Myocyte (in vitro differentiated cells): Measurements from ENCODE around the gene PLOD1. TPM values are rescaled to one million over a fixed set of nuclear protein-coding genes. Genes with fewer than 3 reads are reported as not detected.
A peak's percentile ranks its signal among the peaks of the same experiment; 100 is the strongest.
"Not testable (repeated sequence)": the region's sequence is repeated elsewhere in the genome, so short reads cannot be mapped to it uniquely, and the experiment has no call there.

Experiments
- DNase-seq: peaks from one replicate; pipeline ENCODE4 v3.0.0-alpha.2; 2012; ENCODE audit warnings: low read depth
- total RNA-seq: library from RNA; depleted of rRNA; stranded (reverse); fragments of >200 nt; gene quantifications from 2 replicates; pipeline ENCODE4 v1.2.3, GENCODE V29; 2014

Gene PLOD1
- total RNA-seq, 1 donor from 2014 or later: 152 TPM

DNA sequence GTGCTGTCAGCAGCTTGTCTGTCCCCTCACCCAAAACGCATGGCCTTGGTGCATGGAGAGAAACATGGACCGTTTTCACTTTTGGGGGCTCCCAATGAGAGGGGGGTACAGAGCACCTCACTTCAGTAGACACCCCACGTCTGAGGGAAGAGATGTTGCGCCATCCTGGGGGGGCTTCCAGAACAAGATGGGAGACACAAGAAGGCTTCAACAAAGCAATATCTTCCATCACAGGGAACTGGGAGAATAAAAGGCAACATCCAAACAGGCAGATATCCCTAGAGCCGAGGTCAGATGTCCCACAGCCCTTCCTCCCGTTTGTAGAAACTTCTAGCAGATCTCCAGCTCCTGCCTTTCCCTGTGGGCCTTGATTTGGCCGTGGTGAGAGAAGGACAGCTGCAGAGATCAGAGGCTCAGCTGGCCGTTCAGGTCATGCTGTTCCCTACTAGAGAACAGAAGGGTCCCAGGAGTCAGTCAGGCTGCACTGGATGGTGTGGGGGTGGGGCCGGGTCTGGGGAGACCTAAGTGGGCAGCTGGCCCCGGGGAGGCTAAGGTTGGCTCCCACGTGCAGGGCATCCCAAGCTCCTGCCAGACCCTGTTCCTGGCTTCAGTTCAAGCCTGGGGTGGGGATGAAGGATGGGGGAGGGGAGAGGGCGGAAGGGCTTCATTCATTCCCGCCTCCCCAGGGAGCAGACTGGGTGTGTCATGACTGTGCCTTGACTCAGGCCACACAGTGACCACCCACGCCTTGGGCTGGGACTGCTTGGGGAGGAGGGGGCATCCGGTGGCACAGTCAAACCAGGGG, 4.4 kb downstream of the PLOD1 start:
- DNase-seq: peak; percentile 72

DNA sequence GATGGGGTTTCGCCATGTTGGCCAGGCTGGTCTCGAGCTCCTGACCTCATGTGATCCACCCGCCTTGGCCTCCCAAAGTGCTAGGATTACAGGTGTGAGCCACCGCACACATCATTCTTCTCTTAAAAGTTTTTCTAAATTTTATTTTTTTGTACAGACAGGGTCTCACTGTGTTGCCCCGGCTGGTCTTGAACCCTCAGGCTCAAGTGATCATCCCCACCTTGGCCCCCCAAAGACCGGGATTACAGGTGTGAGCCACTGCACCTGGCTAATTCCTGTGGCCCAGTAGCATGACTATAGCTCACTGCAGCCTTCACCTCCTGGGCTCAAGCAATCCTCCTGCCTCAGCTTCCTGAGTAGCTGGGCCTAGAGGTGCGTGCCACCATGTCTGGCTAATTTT, 5.3 kb downstream of the PLOD1 start:
- not testable (repeated sequence) for DNase-seq

- DNase-seq: peak; percentile 67
Measured at GRCh38 chr1:11940260-11940921, 5.9 kb downstream of the PLOD1 start.

DNA sequence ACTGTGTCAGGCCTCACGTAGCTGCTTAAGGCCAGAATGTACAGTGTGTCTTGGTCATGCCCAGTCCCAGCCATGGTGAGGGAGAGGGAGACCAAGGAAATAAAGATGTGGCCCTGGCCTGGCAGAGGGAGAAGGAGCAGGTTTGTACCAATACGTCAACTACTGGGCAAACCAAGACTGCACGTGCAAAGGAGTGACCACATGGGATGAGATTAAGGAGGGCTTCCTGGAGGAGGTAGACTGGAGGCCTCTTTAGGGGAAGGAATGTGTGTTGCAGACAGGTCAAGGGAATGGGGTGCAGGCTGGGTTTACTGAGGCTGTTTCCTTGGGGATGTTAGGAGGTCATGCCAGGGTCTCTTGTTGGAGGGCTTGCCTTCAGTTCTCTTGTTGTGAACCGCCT, 7.8 kb downstream of the PLOD1 start:
- no peak for DNase-seq

DNA sequence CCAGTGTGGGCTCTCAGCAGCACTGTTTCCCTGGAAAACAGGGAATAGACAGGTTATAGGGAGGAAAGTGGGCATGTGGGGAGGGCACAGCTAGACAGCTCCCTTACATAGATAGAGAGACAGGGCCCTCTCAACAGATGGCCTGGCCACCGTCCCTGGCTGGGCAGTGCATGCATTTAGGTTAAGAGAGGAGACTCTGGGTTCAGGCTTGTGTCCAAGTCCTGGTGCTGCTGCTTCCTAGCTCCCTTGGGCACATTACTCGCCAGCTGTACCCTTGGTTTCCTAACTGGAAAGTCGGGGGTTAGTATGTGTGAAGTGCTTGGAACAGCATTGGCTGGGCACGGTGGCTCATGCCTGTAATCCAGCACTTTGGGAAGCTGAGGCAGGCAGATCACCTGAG, 9.1 kb downstream of the PLOD1 start:
- peak; percentile 56 for DNase-seq

DNA sequence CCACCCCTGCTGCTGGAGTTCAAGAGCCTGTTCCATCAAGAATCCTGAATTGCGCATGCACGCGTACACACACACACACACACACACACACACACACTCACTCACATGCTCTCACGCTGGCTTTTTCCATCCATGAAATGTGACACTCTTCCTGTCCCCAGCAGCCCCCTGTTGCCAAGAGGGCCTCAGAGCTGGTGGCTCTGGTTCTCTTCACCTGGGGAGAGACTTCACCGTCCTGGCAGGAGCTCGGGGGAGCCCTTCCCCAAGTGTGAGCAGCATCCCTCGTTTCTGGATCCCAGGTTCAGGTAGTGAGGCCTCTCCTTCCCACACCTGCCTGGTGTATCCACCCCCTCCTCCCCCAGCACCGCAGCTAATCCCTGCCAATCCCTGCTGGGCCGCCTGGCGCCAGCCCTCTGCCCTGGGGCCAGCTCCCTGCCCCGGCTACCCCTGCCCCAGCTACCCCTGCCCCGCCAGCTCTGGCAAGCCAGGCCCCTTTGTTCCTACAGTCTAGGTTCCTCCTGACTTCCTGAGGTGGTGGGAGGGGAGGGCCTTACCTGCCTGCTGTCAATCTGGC, 9.9 kb downstream of the PLOD1 start:
- DNase-seq: no peak

DNA sequence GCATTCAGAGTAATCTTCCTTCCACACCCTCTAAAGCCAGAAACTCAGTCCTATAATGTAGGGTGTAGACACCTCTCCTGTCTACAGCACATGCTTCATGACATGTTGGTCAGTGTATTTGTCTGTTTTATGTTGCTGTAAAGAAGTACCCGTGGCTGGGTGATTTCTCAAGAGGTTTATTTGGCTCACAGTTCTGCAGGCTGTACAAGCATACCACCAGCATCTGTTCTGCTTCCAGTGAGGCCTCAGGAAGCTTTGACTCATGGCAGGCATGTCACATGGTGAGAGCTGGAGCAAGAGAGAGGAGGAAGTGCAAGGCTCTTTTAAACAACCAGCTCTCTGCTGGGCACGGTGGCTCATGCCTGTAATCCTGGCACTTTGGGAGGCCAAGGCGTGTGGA, 12.1 kb downstream of the PLOD1 start:
- no peak for DNase-seq

DNA sequence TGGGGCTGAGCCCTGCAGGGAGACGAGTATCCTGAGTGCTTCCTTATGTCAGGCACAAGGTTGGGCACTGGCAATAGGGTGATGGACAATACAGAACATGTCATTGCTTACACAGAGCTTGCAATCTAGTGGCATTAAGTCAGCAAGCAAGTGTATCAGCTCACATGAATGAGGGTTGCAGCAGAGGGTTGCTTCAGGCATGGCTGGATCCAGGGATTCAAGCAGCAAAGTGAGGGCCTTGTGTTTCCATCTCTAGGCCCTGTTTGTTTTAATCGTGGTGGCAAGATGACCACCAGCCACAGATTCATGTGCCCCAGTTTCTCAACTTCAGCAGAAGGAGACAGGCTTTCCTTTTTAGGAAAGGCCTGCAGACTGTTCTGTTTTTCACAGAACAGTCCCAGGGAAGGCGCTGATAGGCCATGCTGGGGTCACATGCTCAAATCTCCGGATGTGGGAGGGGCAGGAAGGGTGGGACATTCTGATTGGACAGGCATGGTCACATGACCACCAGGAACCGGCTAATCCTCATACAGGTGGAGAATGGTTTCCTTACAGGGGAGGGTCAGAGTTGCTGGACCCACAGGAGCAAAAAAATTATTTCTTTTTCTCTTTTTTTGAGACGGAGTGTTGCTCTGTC, 14.4 kb downstream of the PLOD1 start:
- DNase-seq: no peak

DNA sequence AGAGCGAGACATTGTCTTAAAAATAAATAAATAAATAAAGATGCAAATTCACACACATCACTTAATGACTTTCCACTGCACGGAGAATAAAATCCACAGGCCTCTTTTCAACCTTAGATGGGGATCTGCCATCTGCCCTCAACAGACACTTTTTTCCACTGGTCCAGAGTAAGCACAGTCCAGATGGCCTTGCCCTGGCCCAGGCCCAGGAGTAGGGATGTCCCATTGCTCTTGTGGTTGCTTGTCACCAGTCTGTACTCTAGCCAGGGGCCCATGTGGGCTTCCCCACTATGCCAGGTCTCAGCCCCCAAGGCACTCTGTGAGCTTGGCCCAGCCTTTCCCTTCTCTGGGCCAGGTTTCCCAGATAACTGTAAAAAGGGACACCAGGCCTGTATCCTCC, 17.4 kb downstream of the PLOD1 start:
- peak; percentile 59 for DNase-seq

GRCh38 chr1:11952455-11953109, 18.1 kb downstream of the PLOD1 start:
- peak; percentile 72 for DNase-seq

DNA sequence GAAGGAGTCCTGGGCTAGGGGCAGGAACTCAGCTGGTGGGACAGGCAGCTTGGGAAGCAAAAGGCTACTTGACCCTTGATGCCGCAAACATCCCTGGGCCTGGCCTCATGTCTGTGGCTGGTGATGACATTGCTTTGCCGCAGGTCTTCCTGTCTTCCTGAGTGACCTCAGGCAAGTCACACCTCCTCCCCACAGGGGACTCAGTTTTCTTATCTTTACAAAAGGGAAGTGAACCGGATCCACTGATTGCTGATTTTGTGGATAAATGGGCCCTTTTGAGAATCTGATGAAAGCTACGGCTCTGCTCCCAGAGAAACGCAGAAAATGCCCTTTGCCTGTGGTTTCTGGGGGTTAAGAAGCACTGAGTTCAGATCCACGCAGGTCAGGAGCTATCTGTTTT, 20.7 kb downstream of the PLOD1 start:
- DNase-seq: no peak

DNA sequence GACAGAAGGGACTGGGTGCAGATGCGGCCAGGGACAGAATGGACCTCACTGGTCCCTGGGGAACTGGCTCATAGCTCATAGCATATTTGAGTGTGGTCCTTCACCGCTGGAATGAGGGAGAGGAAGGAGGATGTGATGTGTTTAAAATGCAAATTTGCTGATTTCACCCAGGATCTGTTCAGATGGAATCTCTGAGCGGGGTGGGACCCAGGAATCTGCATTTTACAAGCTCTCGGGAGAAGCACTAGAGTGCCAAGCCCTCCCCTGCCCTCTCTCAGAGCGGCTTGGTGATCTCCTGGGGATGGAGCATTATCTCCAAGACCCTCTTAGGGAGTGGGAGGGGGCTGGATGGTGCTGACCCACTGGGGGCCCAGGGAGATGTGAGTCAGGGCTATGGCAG, 22.9 kb downstream of the PLOD1 start:
- no peak for DNase-seq

- no peak for DNase-seq
Measured at GRCh38 chr1:11957897-11958296, 23.4 kb downstream of the PLOD1 start.

DNA sequence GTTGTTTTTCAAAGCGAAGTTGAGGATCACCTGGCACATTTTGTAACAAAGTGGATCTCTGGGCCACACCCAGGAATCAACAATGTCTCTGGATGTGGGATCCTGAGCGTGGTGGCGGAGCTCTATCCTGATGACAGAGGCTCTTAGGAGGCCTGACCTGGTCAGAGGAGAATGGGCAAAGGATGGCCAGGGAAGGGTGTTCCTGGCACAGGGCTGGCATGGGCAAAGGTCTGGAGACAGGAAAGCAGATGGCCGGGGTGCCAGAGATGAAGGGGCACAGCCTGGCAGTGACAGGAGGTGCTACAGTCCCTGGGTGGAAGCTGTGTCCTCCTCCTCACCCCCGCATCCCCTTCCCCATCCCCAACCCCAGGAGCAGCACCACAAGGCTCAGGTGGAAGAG, 25.8 kb downstream of the PLOD1 start:
- no peak for DNase-seq

GRCh38 chr1:11960715-11961114, 26.2 kb downstream of the PLOD1 start:
- DNase-seq: no peak

DNA sequence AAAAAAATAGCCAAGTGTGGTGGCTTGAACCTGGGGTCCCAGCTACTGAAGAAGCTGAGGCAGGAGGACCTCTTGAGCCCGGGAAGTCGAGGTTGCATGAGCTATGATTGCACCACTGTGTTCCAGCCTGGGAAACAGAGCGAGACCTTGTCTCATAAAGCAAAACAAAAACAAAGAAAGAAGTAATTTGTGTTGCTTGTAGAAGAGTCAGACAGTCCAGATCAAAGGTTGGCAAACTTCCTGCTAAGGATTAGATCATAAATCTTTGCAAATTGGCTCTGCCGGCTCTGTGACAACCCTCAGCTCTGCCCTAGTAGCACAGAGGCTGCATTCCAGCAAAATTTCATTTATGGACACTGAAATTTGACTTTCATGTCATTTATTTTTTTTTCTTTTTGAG, 26.7 kb downstream of the PLOD1 start:
- DNase-seq: no peak

DNA sequence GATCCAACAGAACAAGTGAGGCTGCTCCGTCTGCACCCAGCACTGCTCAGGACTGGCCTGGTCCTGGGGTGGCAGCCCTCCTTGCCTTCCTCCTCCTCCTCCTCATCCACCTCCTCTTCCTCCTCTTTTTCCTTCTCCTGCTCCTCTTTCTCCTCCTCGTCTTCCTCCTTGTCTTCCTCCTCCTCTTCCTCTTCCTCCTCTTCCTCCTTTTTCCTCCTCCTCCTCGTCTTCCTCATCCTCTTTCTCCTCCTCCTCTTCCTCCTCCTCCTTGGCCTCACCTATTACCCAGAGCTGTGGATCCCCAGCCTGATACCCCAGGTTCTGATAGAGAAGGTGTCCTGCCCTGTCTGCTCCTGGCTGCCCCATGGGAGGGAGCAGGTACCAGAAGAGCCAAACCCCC, 29.1 kb downstream of the PLOD1 start:
- DNase-seq: no peak

DNA sequence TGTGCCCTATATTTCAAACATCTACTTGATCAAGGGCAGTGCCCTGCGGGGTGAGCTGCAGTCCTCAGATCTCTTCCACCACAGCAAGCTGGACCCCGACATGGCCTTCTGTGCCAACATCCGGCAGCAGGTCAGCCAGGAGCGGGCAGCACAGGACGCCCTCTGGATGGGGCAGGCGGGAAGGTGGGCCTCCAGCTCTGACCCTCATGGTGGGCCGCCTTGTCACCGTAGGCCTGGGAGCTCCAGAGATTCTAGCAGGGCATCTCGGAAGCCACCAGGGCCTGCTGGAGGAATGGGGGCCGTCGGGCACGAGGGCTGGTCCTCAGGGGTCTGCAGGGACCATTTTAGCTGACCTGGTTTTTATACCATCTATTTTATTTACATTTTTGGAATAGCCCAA, 30.1 kb downstream of the PLOD1 start:
- no peak for DNase-seq

DNA sequence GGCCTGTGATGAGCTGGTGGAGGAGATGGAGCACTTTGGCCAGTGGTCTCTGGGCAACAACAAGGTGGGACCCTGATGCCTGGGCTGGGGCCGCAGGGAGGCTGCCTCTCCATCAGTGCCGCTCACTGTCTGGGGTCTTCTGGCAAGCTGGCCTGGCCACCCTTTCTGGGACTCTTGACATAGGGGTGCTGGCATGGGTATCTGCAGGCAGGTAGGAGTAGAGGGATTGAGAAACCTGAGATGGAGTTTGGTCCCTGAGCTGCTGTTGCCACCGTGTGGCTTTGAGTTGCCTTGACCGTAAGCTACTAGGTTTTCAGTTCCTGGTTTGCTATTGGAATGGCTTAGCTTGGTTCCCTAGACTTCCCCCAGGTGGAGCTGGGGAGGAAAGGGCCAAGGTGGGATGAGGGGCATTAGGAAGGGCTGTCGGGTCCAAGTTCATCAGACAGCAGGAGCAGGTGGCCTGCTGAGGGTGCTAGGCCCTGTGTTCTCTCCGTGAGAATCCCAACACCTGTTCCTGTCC, 32.6 kb downstream of the PLOD1 start:
- DNase-seq: peak; percentile 28

DNA sequence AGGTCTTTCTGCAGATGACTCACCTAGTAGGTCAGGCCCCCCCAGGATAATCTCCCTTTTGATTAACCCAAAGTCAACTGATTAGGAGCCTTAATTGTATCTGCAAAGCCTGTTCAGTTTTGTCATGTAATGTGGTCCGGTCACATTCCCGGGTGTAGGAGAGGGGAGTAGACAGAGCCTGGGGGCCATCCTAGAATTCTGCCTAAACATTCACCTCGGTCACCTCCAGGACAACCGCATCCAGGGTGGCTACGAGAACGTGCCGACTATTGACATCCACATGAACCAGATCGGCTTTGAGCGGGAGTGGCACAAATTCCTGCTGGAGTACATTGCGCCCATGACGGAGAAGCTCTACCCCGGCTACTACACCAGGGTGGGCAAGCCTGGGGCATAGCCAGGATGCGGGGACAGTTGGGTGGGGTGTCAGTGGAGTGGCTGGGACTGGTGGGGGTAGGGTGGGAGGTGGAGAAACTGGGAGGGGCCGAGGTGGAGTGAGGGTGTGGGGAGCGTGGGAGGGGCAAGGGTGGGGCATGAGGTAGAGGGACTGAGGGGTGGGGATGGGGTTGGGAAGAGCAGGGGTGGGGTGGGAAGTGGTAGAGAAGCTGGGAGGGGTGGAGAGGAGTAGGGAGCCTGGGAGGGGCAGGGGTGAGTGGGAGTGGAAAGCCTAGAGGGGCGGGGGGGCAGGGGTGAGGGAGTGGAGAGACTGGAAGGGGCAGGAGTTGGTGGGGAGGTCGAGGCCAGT, 36.1 kb downstream of the PLOD1 start:
- no peak for DNase-seq

- DNase-seq: no peak
Measured at GRCh38 chr1:11977625-11978024, 43.1 kb downstream of the PLOD1 start.
